Coronary artery (tissue), 2 donors: ENCODE data around the gene MYOCOS.
A peak's percentile ranks its signal among the peaks of the same experiment; 100 is the strongest.

Experiments used
- DNase-seq: peaks from one replicate; pipeline ENCODE4 v3.0.0-alpha.2; 2017; ENCODE audit warnings: low spot score
- H3K27ac ChIP-seq, 2 donors: fragments of 200-600 bp; sonication (generic); one replicate each; pipeline ENCODE4 v1.5.1; 2016 to 2019
- H3K4me3 ChIP-seq: fragments of 200-600 bp; sonication (generic); 2 replicates; pipeline ENCODE4 v1.5.1; 2016; ENCODE audit warnings: mild to moderate bottlenecking, moderate library complexity
- CTCF ChIP-seq: fragments of 200-600 bp; sonication (generic); IDR thresholded peaks from one replicate; pipeline ENCODE4 v1.5.1; 2019; ENCODE audit warnings: antibody characterized with exemption

The MYOCOS gene

GRCh38 chr1:171641076-171641864, 19.2 kb downstream of the MYOCOS start:
- Histone ChIP-seq H3K27ac (no peak overlapping the region), H3K4me3 (no peak overlapping the region)
- no peak for TF ChIP-seq CTCF
- no peak for DNase-seq

GRCh38 chr1:171642197-171642596, 20.2 kb downstream of the MYOCOS start:
- no peak for TF ChIP-seq CTCF
- Histone ChIP-seq H3K4me3 (no peak overlapping the region), H3K27ac (no peak overlapping the region)
- no peak for DNase-seq

- no peak for TF ChIP-seq CTCF
- H3K4me3 ChIP-seq = no peak overlapping the region
- DNase-seq = no peak
- no peak overlapping the region for H3K27ac ChIP-seq
These were observed 21.1 kb downstream of the MYOCOS start for GRCh38 chr1:171643156-171643555.

- H3K4me3 ChIP-seq = peak overlapping the region; percentile 39
- H3K27ac ChIP-seq = peak overlapping the region; percentile 73 to 84
- peak; percentile 88 for DNase-seq
- peak; percentile 79 for TF ChIP-seq CTCF
These were observed 22.9 kb downstream of the MYOCOS start for GRCh38 chr1:171644805-171645483.

GRCh38 chr1:171645553-171646248, 23.7 kb downstream of the MYOCOS start:
- no peak for TF ChIP-seq CTCF
- H3K4me3 ChIP-seq = peak overlapping the region; percentile 39
- peak overlapping the region; percentile 73 to 84 for H3K27ac ChIP-seq
- DNase-seq = peak; percentile 84

- TF ChIP-seq CTCF = no peak
- DNase-seq = no peak
- peak overlapping the region; percentile 73 to 84 for H3K27ac ChIP-seq
- H3K4me3 ChIP-seq = no peak overlapping the region
These were observed 24.2 kb downstream of the MYOCOS start for GRCh38 chr1:171646249-171646560.
